GM23338 (cell line): ENCODE results near the gene PTPRC. TPM values are rescaled to one million over a fixed set of nuclear protein-coding genes. Genes with fewer than 3 reads are reported as not detected.

Experiments used
- ATAC-seq: fragments of 200-7000 bp; cut with Tn5 transposase; 3 replicates; pipeline ENCODE4 v1.9.1; 2020
- DNase-seq: peaks from one replicate; pipeline ENCODE4 v3.0.0-alpha.2; 2015; ENCODE audit warnings: low spot score
- H2AFZ ChIP-seq: fragments of 200-600 bp; sonication (generic); 2 replicates; pipeline ENCODE4 v1.8.0; 2016; ENCODE audit warnings: antibody characterized with exemption, mild to moderate bottlenecking, moderate library complexity
- H3F3A ChIP-seq: fragments of 200-600 bp; sonication (generic); replicated peaks from 2 replicates; pipeline ENCODE4 v1.8.0; 2017; ENCODE audit warnings: antibody characterized with exemption, mixed run types, low read depth
- H3K27ac ChIP-seq: fragments of 200-600 bp; sonication (generic); 2 replicates; pipeline ENCODE4 v1.6.1; 2016; ENCODE audit warnings: low read depth
- H3K27me3 ChIP-seq: fragments of 200-600 bp; sonication (generic); 2 replicates; pipeline ENCODE4 v1.8.0; 2016; ENCODE audit warnings: mild to moderate bottlenecking, mixed run types, moderate library complexity; ENCODE audit not compliant: insufficient read depth
- H3K36me3 ChIP-seq: fragments of 200-600 bp; sonication (generic); 2 replicates; pipeline ENCODE4 v1.8.0; 2016; ENCODE audit warnings: mild to moderate bottlenecking; ENCODE audit not compliant: insufficient read depth
- H3K4me1 ChIP-seq: fragments of 200-600 bp; sonication (generic); 2 replicates; pipeline ENCODE4 v1.8.0; 2016; ENCODE audit warnings: mild to moderate bottlenecking, moderate library complexity; ENCODE audit not compliant: insufficient read depth
- H3K4me2 ChIP-seq: fragments of 200-600 bp; sonication (generic); 2 replicates; pipeline ENCODE4 v1.7.1; 2017; ENCODE audit warnings: mixed run types
- H3K4me3 ChIP-seq: fragments of 200-600 bp; sonication (generic); 2 replicates; pipeline ENCODE4 v1.6.1; 2016; ENCODE audit warnings: mixed run types
- H3K79me2 ChIP-seq: fragments of 200-600 bp; sonication (generic); replicated peaks from 2 replicates; pipeline ENCODE4 v1.8.0; 2017; ENCODE audit warnings: mild to moderate bottlenecking; ENCODE audit not compliant: insufficient read depth
- H3K9me2 ChIP-seq: fragments of 200-600 bp; sonication (generic); 2 replicates; pipeline ENCODE4 v1.8.0; 2017; ENCODE audit not compliant: insufficient read depth
- H4K20me1 ChIP-seq: fragments of 200-600 bp; sonication (generic); replicated peaks from 2 replicates; pipeline ENCODE4 v1.8.0; 2017; ENCODE audit warnings: mild to moderate bottlenecking; ENCODE audit not compliant: insufficient read depth
- H3K27ac Mint-ChIP-seq: 2 replicates; pipeline ENCODE4 v1.8.0; 2020; ENCODE audit warnings: inconsistent platforms, mild to moderate bottlenecking, moderate library complexity, mixed read lengths
- H3K27me3 Mint-ChIP-seq: 3 replicates; pipeline ENCODE4 v1.8.0; 2022; ENCODE audit warnings: low read depth, mild to moderate bottlenecking, moderate library complexity, mixed read lengths, inconsistent platforms; ENCODE audit not compliant: insufficient read depth, poor library complexity
- H3K36me3 Mint-ChIP-seq: 3 replicates; pipeline ENCODE4 v1.8.0; 2021; ENCODE audit warnings: low read depth, mild to moderate bottlenecking, inconsistent platforms, moderate library complexity, mixed read lengths
- H3K4me1 Mint-ChIP-seq: 3 replicates; pipeline ENCODE4 v1.8.0; 2020; ENCODE audit warnings: mild to moderate bottlenecking, inconsistent platforms, mixed read lengths
- H3K4me3 Mint-ChIP-seq: 3 replicates; pipeline ENCODE4 v1.8.0; 2021; ENCODE audit warnings: moderate library complexity, mild to moderate bottlenecking, inconsistent platforms, mixed read lengths
- H3K9me3 Mint-ChIP-seq: 3 replicates; pipeline ENCODE4 v1.8.0; 2020; ENCODE audit warnings: moderate library complexity, mild to moderate bottlenecking, inconsistent platforms, mixed read lengths
- CREB1 ChIP-seq: fragments of 250-450 bp; sonication (Bioruptor Pico); IDR thresholded peaks from 2 replicates; pipeline ENCODE4 v1.5.0; 2020; ENCODE audit warnings: low read depth, mild to moderate bottlenecking, moderate library complexity
- CTCF ChIP-seq, 2 experiments: fragments of 200-600 bp in 1 of 2; sonication (generic) in 1 of 2; conservative IDR thresholded peaks; 2 replicates each; pipeline versions ENCODE4 v1.5.1 to v1.6.1; 2016 to 2017; ENCODE audit warnings: antibody characterized with exemption in 2 of 2, low read depth in 2 of 2, mild to moderate bottlenecking in 2 of 2, moderate library complexity in 1 of 2
- EZH2 ChIP-seq: fragments of 200-600 bp; sonication (generic); IDR thresholded peaks from one replicate; pipeline ENCODE4 v1.8.0; 2017; ENCODE audit warnings: antibody characterized with exemption, mild to moderate bottlenecking, low read depth; ENCODE audit not compliant: unreplicated experiment
- EZH2phosphoT487 ChIP-seq: fragments of 200-600 bp; sonication (generic); IDR thresholded peaks from one replicate; pipeline ENCODE4 v1.8.1; 2018; ENCODE audit warnings: antibody characterized with exemption; ENCODE audit not compliant: unreplicated experiment
- JUNB ChIP-seq: IDR thresholded peaks from one replicate; pipeline ENCODE4 v1.6.1; 2016; ENCODE audit warnings: antibody characterized with exemption; ENCODE audit not compliant: unreplicated experiment
- NANOG ChIP-seq: IDR thresholded peaks from 2 replicates; pipeline ENCODE4 v1.6.1; 2016; ENCODE audit warnings: antibody characterized with exemption, borderline replicate concordance
- POLR2AphosphoS5 ChIP-seq: IDR thresholded peaks from 2 replicates; pipeline ENCODE4 v1.6.1; 2016; ENCODE audit warnings: antibody characterized with exemption, low read depth
- REST ChIP-seq: IDR thresholded peaks from one replicate; pipeline ENCODE4 v1.6.1; 2018; ENCODE audit warnings: antibody characterized with exemption; ENCODE audit not compliant: unreplicated experiment
- STAT1 ChIP-seq: IDR thresholded peaks from one replicate; pipeline ENCODE4 v1.6.1; 2016; ENCODE audit warnings: antibody characterized with exemption; ENCODE audit not compliant: unreplicated experiment
- ZNF114 ChIP-seq: fragments of 250-450 bp; sonication (Bioruptor Pico); IDR thresholded peaks from 2 replicates; pipeline ENCODE4 v1.5.0; 2020; ENCODE audit warnings: mild to moderate bottlenecking, moderate library complexity
- ZNF331 ChIP-seq: fragments of 250-450 bp; sonication (Bioruptor Pico); IDR thresholded peaks from 2 replicates; pipeline ENCODE4 v1.5.0; 2020; ENCODE audit warnings: low read depth, mild to moderate bottlenecking, moderate library complexity
- polyA plus RNA-seq: library from polyadenylated mRNA; unstranded; fragments of >200 nt; fragmentation: Nextera tagmentation; extraction: Ambion mirVana; gene quantifications from 2 replicates; pipeline ENCODE4 v1.2.1, GENCODE V29; 2016
- total RNA-seq: library from RNA; depleted of rRNA; stranded (reverse); fragments of >200 nt; shearing (Covaris generic); gene quantifications from 2 replicates; pipeline ENCODE4 v1.2.3, GENCODE V29; 2014
- TF ChIP-seq, protein P1 (sequence below): IDR thresholded peaks from 2 replicates; pipeline ENCODE4 v1.6.1; 2016; ENCODE audit warnings: antibody characterized with exemption
- TF ChIP-seq, protein P2 (sequence below): fragments of 250-450 bp; sonication (Bioruptor Pico); IDR thresholded peaks from 2 replicates; pipeline ENCODE4 v1.5.0; 2020; ENCODE audit warnings: mild to moderate bottlenecking, moderate library complexity

The PTPRC gene
- total and polyA plus RNA-seq, 2 experiments from 2014 or later: 0.10 to 0.52 TPM

DNA sequence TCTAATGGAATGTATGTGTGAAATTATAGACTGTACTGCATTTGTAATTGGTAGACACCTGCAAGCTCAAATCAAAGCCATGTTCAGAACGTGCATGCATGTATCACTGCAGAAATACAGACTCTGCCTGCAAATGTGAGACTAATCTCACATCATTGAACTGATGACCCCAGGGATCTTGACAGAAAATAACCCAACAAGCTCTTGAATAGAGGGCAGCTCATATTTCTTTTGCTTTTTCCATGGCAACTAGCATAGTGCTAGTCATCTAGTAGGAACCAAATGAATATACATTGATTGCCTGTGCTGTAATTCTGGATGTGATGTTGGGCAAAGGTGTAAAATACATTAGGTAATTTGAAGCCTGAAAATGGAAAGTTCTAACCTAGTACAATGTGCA is 62.4 kb downstream of the PTPRC start:
- H3K79me2 ChIP-seq: no peaks in the 10 kb centered on the region
- peak; percentile 10; the same call in 1 of the 3 replicates for ATAC-seq
- Mint-ChIP-seq H3K4me1 (peaks cover 60% of the 10 kb centered on the region), H3K4me3 (peak overlapping the region; percentile 47), H3K27me3 (peaks cover 3% of the 10 kb centered on the region), H3K9me3 (no peaks in the 10 kb centered on the region), H3K27ac (peak overlapping the region; percentile 93), H3K36me3 (no peaks in the 10 kb centered on the region)
- no peak overlapping the region for H2AFZ ChIP-seq
- no peak for TF ChIP-seq REST
- TF ChIP-seq, protein P1, sequence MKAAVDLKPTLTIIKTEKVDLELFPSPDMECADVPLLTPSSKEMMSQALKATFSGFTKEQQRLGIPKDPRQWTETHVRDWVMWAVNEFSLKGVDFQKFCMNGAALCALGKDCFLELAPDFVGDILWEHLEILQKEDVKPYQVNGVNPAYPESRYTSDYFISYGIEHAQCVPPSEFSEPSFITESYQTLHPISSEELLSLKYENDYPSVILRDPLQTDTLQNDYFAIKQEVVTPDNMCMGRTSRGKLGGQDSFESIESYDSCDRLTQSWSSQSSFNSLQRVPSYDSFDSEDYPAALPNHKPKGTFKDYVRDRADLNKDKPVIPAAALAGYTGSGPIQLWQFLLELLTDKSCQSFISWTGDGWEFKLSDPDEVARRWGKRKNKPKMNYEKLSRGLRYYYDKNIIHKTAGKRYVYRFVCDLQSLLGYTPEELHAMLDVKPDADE: no peak
- TF ChIP-seq JUNB: no peak
- TF ChIP-seq ZNF114 (CRISPR knock-in tag): no peak
- TF ChIP-seq, protein P2, sequence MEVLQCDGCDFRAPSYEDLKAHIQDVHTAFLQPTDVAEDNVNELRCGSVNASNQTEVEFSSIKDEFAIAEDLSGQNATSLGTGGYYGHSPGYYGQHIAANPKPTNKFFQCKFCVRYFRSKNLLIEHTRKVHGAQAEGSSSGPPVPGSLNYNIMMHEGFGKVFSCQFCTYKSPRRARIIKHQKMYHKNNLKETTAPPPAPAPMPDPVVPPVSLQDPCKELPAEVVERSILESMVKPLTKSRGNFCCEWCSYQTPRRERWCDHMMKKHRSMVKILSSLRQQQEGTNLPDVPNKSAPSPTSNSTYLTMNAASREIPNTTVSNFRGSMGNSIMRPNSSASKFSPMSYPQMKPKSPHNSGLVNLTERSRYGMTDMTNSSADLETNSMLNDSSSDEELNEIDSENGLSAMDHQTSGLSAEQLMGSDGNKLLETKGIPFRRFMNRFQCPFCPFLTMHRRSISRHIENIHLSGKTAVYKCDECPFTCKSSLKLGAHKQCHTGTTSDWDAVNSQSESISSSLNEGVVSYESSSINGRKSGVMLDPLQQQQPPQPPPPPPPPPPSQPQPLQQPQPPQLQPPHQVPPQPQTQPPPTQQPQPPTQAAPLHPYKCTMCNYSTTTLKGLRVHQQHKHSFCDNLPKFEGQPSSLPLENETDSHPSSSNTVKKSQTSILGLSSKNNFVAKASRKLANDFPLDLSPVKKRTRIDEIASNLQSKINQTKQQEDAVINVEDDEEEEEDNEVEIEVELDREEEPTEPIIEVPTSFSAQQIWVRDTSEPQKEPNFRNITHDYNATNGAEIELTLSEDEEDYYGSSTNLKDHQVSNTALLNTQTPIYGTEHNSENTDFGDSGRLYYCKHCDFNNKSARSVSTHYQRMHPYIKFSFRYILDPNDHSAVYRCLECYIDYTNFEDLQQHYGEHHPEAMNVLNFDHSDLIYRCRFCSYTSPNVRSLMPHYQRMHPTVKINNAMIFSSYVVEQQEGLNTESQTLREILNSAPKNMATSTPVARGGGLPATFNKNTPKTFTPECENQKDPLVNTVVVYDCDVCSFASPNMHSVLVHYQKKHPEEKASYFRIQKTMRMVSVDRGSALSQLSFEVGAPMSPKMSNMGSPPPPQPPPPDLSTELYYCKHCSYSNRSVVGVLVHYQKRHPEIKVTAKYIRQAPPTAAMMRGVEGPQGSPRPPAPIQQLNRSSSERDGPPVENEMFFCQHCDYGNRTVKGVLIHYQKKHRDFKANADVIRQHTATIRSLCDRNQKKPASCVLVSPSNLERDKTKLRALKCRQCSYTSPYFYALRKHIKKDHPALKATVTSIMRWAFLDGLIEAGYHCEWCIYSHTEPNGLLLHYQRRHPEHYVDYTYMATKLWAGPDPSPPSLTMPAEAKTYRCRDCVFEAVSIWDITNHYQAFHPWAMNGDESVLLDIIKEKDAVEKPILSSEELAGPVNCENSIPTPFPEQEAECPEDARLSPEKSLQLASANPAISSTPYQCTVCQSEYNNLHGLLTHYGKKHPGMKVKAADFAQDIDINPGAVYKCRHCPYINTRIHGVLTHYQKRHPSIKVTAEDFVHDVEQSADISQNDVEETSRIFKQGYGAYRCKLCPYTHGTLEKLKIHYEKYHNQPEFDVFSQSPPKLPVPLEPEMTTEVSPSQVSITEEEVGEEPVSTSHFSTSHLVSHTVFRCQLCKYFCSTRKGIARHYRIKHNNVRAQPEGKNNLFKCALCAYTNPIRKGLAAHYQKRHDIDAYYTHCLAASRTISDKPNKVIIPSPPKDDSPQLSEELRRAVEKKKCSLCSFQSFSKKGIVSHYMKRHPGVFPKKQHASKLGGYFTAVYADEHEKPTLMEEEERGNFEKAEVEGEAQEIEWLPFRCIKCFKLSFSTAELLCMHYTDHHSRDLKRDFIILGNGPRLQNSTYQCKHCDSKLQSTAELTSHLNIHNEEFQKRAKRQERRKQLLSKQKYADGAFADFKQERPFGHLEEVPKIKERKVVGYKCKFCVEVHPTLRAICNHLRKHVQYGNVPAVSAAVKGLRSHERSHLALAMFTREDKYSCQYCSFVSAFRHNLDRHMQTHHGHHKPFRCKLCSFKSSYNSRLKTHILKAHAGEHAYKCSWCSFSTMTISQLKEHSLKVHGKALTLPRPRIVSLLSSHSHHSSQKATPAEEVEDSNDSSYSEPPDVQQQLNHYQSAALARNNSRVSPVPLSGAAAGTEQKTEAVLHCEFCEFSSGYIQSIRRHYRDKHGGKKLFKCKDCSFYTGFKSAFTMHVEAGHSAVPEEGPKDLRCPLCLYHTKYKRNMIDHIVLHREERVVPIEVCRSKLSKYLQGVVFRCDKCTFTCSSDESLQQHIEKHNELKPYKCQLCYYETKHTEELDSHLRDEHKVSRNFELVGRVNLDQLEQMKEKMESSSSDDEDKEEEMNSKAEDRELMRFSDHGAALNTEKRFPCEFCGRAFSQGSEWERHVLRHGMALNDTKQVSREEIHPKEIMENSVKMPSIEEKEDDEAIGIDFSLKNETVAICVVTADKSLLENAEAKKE (CRISPR knock-in tag): no peak
- TF ChIP-seq EZH2: no peak
- TF ChIP-seq ZNF331: no peak
- TF ChIP-seq STAT1: no peak
- no peak for TF ChIP-seq EZH2phosphoT487
- TF ChIP-seq CREB1: no peak
- no peak for TF ChIP-seq CTCF (conservative IDR thresholded peaks at IDR 0.05; ENCODE audit: low read depth in 2 of 2)
- no peak for TF ChIP-seq POLR2AphosphoS5
- no peak for TF ChIP-seq NANOG
- H3K27ac ChIP-seq: peak overlapping the region; percentile 72
- H3K4me1 ChIP-seq: peaks cover 43% of the 10 kb centered on the region
- H3K27me3 ChIP-seq: no peaks in the 10 kb centered on the region
- H3F3A ChIP-seq: 0 out of 2 replicates have a peak, but pooled peaks cover 10% of the 10 kb centered on the region
- peak overlapping the region; percentile 59 for H3K4me2 ChIP-seq
- no peaks in the 10 kb centered on the region for H4K20me1 ChIP-seq
- DNase-seq: no peak
- no peaks in the 10 kb centered on the region for H3K9me2 ChIP-seq
- no peaks in the 10 kb centered on the region for H3K36me3 ChIP-seq
- H3K4me3 ChIP-seq: peak overlapping the region; percentile 13
